Body of pancreas (tissue), 4 donors: ENCODE results near the gene CD70. TPM values are rescaled to one million over a fixed set of nuclear protein-coding genes. Genes with fewer than 3 reads are reported as not detected.
A peak's percentile ranks its signal among the peaks of the same experiment; 100 is the strongest.
"Not testable (repeated sequence)": the region's sequence is repeated elsewhere in the genome, so short reads cannot be mapped to it uniquely, and the experiment has no call there.

ENCODE experiments used
- ATAC-seq: fragments of 150-250 bp; one replicate; pipeline ENCODE4 v1.9.1; 2016
- DNase-seq, 4 donors: peaks; one replicate each; pipeline ENCODE4 v3.0.0-alpha.2; 2019
- H3K27ac ChIP-seq, 4 donors: fragments of 200-600 bp; sonication (generic); 1 replicate in 3 of 4; 2 replicates in 1 of 4; pipeline versions ENCODE4 v1.5.1 to v1.6.1; 2016 to 2019; ENCODE audit warnings: mild to moderate bottlenecking in 1 of 4, mixed read lengths in 1 of 4, moderate library complexity in 1 of 4
- H3K27me3 ChIP-seq, 2 donors: fragments of 200-600 bp; sonication (generic); one replicate each; pipeline ENCODE4 v1.6.0; 2016; ENCODE audit warnings: mild to moderate bottlenecking in 1 of 2
- H3K36me3 ChIP-seq, 2 donors: fragments of 200-600 bp; sonication (generic); replicated peaks in 1 of 2; 2 replicates each; pipeline ENCODE4 v1.5.1; 2016; ENCODE audit warnings: low read depth in 2 of 2; ENCODE audit not compliant: insufficient read depth in 1 of 2
- H3K4me1 ChIP-seq: fragments of 200-600 bp; sonication (generic); one replicate; pipeline ENCODE4 v1.6.0; 2016
- H3K4me3 ChIP-seq, 2 donors: fragments of 200-600 bp; sonication (generic); 1 replicate in 1 of 2; 2 replicates in 1 of 2; pipeline ENCODE4 v1.5.1; 2016 to 2019
- H3K9me3 ChIP-seq, 3 donors: fragments of 200-600 bp; sonication (generic); 1 replicate in 2 of 3; 2 replicates in 1 of 3; pipeline ENCODE4 v1.5.1; 2016
- POLR2A ChIP-seq, 3 donors: fragments of 450-650 bp; IDR thresholded peaks; one replicate each; pipeline ENCODE4 v1.6.1; 2016; ENCODE audit warnings: antibody characterized with exemption in 3 of 3, mild to moderate bottlenecking in 2 of 3
- WGBS, 2 donors: methylation state at CpG; one replicate each; pipeline ENCODE4 v1.1.5; 2017; 5-methylcytosine and 5-hydroxymethylcytosine counted together
- intact Hi-C: fragments of 100-400 bp; cut with DNase I; formaldehyde crosslinking; loops from one replicate; pipeline ENCODE4 v1.15.1; 2023
- total RNA-seq, 2 donors: library from RNA; depleted of rRNA; stranded (reverse); fragments of >200 nt; gene quantifications; one replicate each; pipeline ENCODE4 v1.1.0, GENCODE V29; 2016
- TF ChIP-seq, protein P1 (sequence below), 7 experiments: fragments of 450-650 bp in 4 of 7; fragments of 200-600 bp in 3 of 7; sonication (generic) in 3 of 7; IDR thresholded peaks; one replicate each; pipeline ENCODE4 v1.5.1; 2016 to 2019; ENCODE audit warnings: antibody characterized with exemption in 7 of 7

Gene CD70
- total RNA-seq, 2 donors from 2014 or later: not detected

DNA sequence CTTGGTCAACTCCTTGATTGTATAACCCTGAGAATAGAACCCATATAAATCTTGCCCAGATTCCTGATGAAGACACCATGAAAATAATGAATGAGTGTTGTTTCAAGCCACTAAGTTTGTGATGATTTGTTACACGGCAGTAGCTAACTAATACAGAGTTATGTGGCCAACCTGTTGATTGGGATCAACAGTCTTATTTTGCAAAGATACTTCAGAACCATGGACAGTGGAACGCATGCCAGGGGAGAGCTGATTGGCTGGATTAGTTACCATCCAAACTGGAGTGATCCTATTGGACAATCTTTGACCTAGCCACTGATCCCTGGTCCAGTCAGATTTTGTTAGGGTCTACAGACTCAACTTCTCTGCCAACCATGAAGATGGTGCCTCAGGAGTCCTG, 26.6 kb downstream of the CD70 start:
- TF ChIP-seq, protein P1, sequence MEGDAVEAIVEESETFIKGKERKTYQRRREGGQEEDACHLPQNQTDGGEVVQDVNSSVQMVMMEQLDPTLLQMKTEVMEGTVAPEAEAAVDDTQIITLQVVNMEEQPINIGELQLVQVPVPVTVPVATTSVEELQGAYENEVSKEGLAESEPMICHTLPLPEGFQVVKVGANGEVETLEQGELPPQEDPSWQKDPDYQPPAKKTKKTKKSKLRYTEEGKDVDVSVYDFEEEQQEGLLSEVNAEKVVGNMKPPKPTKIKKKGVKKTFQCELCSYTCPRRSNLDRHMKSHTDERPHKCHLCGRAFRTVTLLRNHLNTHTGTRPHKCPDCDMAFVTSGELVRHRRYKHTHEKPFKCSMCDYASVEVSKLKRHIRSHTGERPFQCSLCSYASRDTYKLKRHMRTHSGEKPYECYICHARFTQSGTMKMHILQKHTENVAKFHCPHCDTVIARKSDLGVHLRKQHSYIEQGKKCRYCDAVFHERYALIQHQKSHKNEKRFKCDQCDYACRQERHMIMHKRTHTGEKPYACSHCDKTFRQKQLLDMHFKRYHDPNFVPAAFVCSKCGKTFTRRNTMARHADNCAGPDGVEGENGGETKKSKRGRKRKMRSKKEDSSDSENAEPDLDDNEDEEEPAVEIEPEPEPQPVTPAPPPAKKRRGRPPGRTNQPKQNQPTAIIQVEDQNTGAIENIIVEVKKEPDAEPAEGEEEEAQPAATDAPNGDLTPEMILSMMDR (IDR thresholded peaks at IDR 0.05): no peak
- no peak for TF ChIP-seq POLR2A (IDR thresholded peaks at IDR 0.05)

DNA sequence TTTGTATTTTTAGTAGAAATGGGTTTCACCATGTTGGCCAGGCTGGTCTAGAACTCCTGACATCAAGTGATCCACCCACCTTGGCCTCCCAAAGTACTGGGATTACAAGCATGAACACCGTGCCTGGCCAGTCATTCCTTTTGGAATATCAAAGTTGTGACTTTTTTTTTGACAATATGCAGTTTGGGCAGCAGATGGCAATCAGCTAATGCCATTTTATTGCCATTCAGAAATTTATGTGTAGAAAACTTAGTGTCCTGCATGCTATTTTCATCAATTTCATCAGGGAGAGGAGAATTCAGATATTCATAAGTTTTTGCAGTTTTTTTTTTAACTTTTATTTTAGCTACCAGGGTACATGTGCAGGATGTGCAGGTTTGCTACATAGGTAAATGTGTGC, 28.5 kb downstream of the CD70 start:
- H3K4me1 ChIP-seq, DNase-seq, H3K36me3 ChIP-seq, ATAC-seq, H3K27me3 ChIP-seq, H3K4me3 ChIP-seq, intact Hi-C loops, H3K27ac ChIP-seq: not testable (repeated sequence)
- 40 to 57% methylated on average over 1 of the region's 1 CpG for WGBS, 2 donors
- H3K9me3 ChIP-seq: peaks cover 0 to 10% (median 0%) of the 10 kb centered on the region in 3 donors

More for the DNA sequence above, 26.6 kb downstream of the CD70 start:
- Histone ChIP-seq H3K4me1 (no peaks in the 10 kb centered on the region), H3K27ac (no peak overlapping the region), H3K9me3 (peaks cover 0 to 14% (median 0%) of the 10 kb centered on the region in 3 donors), H3K4me3 (no peak overlapping the region), H3K36me3 (no peaks in the 10 kb centered on the region), H3K27me3 (no peaks in the 10 kb centered on the region)
- 56 to 83% methylated on average over 2 of the region's 2 CpGs for whole genome bisulfite sequencing, 2 donors
- DNase-seq (no peak), ATAC-seq (no peak)
- intact Hi-C loops: no loop called here

- TF ChIP-seq, protein P1 (IDR thresholded peaks at IDR 0.05): no peak
- no peak for TF ChIP-seq POLR2A (IDR thresholded peaks at IDR 0.05)
- Histone ChIP-seq H3K4me3 (no peak overlapping the region), H3K4me1 (no peaks in the 10 kb centered on the region), H3K27ac (no peak overlapping the region), H3K36me3 (no peaks in the 10 kb centered on the region), H3K27me3 (no peaks in the 10 kb centered on the region), H3K9me3 (no peaks in the 10 kb centered on the region)
- intact Hi-C loops: no loop called here
- no peak for ATAC-seq
- no peak for DNase-seq
- 57 to 64% methylated on average over 11 of the region's 11 CpGs for WGBS, 2 donors
Measured at GRCh38 chr19:6556480-6557195, 34.3 kb downstream of the CD70 start.

GRCh38 chr19:6556043-6556449, 34.9 kb downstream of the CD70 start:
- DNase-seq (no peak), ATAC-seq (no peak)
- no peaks in the 10 kb centered on the region for H3K36me3 ChIP-seq
- no peaks in the 10 kb centered on the region for H3K4me1 ChIP-seq
- H3K9me3 ChIP-seq: no peaks in the 10 kb centered on the region
- TF ChIP-seq POLR2A (IDR thresholded peaks at IDR 0.05): no peak
- TF ChIP-seq, protein P1 (IDR thresholded peaks at IDR 0.05): no peak
- no peak overlapping the region for H3K4me3 ChIP-seq
- intact Hi-C loops: no loop called here
- no peak overlapping the region for H3K27ac ChIP-seq
- 73 to 80% methylated on average over 2 of the region's 2 CpGs for WGBS, 2 donors
- H3K27me3 ChIP-seq: no peaks in the 10 kb centered on the region

DNA sequence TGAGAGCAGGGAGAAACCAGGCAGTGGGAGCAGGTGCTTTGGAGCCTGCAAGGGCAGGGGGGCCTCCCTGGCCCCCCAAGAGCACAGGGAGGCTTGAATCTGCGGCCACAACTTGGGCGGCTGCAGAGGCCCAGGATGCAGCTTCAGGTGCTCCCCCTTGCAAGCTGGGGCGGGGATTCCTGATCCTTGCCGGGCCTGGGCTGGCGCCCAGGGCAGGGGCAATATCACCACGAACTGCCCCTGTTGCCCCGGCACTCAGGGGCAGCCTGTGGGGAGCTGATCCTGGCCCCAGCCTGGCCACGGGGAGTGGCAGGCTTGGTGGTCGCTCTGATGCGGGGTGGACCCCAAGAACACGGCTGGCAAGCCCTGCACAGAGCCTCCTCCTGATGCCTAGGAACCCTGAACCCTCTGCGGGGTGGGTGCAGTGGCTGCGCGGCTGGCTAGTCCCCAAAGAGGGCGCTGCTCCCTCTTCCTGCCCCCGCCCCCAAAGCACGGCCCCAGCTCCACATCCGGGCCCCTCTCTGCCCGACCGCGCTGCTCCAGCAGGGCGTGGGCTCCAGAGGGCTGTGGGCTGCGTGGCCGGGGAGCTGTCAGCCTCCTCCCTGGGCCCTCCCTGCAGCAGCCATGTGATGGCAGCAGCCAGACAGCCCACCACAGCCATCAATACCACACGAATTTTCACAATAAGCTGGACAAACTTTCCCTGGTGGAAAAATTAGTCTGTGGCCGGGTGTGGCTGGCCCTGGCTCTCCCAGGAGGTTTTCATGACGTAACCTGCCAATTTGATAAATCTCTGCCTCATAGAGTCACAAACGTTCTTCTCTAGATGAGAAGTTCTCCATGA, 39.1 kb downstream of the CD70 start:
- H3K9me3 ChIP-seq: no peaks in the 10 kb centered on the region
- H3K27ac ChIP-seq: no peak overlapping the region
- no peak overlapping the region for H3K4me3 ChIP-seq
- H3K27me3 ChIP-seq: no peaks in the 10 kb centered on the region
- no peak for ATAC-seq
- 11 to 36% methylated on average over 3 to 25 of the region's 28 CpGs for WGBS, 2 donors
- intact Hi-C loops: no loop called here
- DNase-seq: peak in 1 of 4 donors; percentile 8
- H3K4me1 ChIP-seq: no peaks in the 10 kb centered on the region
- no peaks in the 10 kb centered on the region for H3K36me3 ChIP-seq
- TF ChIP-seq POLR2A (IDR thresholded peaks at IDR 0.05): no peak
- TF ChIP-seq, protein P1 (IDR thresholded peaks at IDR 0.05): no peak
